Osteocyte (in vitro differentiated cells): ENCODE measurements around the gene TRIM66. TPM values are rescaled to one million over a fixed set of nuclear protein-coding genes. Genes with fewer than 3 reads are reported as not detected.

Source experiments
- DNase-seq: peaks from one replicate; pipeline ENCODE4 v3.0.0; 2021; ENCODE audit warnings: mixed read lengths; ENCODE audit not compliant: unreplicated experiment; ENCODE audit errors: extremely low spot score
- H3K27ac Mint-ChIP-seq: one replicate; pipeline ENCODE4 v1.8.0; 2021; ENCODE audit warnings: mild to moderate bottlenecking, mixed read lengths; ENCODE audit not compliant: unreplicated experiment
- H3K27me3 Mint-ChIP-seq: one replicate; pipeline ENCODE4 v1.8.0; 2021; ENCODE audit warnings: mixed read lengths; ENCODE audit not compliant: unreplicated experiment
- H3K36me3 Mint-ChIP-seq: one replicate; pipeline ENCODE4 v1.8.0; 2021; ENCODE audit warnings: mixed read lengths; ENCODE audit not compliant: unreplicated experiment
- H3K4me1 Mint-ChIP-seq: one replicate; pipeline ENCODE4 v1.8.0; 2021; ENCODE audit warnings: mixed read lengths; ENCODE audit not compliant: unreplicated experiment
- H3K4me3 Mint-ChIP-seq: one replicate; pipeline ENCODE4 v1.8.0; 2021; ENCODE audit warnings: mild to moderate bottlenecking, moderate library complexity, mixed read lengths; ENCODE audit not compliant: unreplicated experiment
- H3K9me3 Mint-ChIP-seq: one replicate; pipeline ENCODE4 v1.8.0; 2021; ENCODE audit warnings: mixed read lengths; ENCODE audit not compliant: unreplicated experiment
- CTCF ChIP-seq: fragments of 200-600 bp; sonication (generic); IDR thresholded peaks from 2 replicates; pipeline ENCODE4 v1.5.0; 2021; ENCODE audit warnings: antibody characterized with exemption, mild to moderate bottlenecking, moderate library complexity
- total RNA-seq: library from RNA; stranded (reverse); gene quantifications from 2 replicates; pipeline ENCODE4 v1.2.1, GENCODE V29; 2021

TRIM66 gene
- total RNA-seq, 1 donor from 2014 or later = 10.0 TPM

- Mint-ChIP-seq H3K9me3 (no peaks in the 10 kb centered on the region), H3K27me3 (no peaks in the 10 kb centered on the region), H3K4me3 (peak overlapping the region; percentile 10), H3K27ac (peak overlapping the region; percentile 47), H3K4me1 (peaks cover 63% of the 10 kb centered on the region), H3K36me3 (peaks cover 29% of the 10 kb centered on the region)
- no peak for TF ChIP-seq CTCF
- no peak for DNase-seq
These were observed 3.4 kb upstream of the TRIM66 start for GRCh38 chr11:8685820-8686219.

- DNase-seq = no peak
- H3K27me3 Mint-ChIP-seq = no peaks in the 10 kb centered on the region
- no peaks in the 10 kb centered on the region for H3K9me3 Mint-ChIP-seq
- no peak for TF ChIP-seq CTCF
- peak overlapping the region; percentile 47 for H3K27ac Mint-ChIP-seq
- peaks cover 67% of the 10 kb centered on the region for H3K4me1 Mint-ChIP-seq
- peaks cover 33% of the 10 kb centered on the region for H3K36me3 Mint-ChIP-seq
- peak overlapping the region; percentile 10 for H3K4me3 Mint-ChIP-seq
These were observed 2.8 kb upstream of the TRIM66 start for GRCh38 chr11:8685306-8685705.

GRCh38 chr11:8684600-8685290 lies 2.3 kb upstream of the TRIM66 start:
- Mint-ChIP-seq H3K27me3 (no peaks in the 10 kb centered on the region), H3K36me3 (peaks cover 37% of the 10 kb centered on the region), H3K4me3 (peak overlapping the region; percentile 88), H3K9me3 (no peaks in the 10 kb centered on the region), H3K4me1 (peaks cover 67% of the 10 kb centered on the region), H3K27ac (peak overlapping the region; percentile 97)
- no peak for TF ChIP-seq CTCF
- DNase-seq = no peak

- no peak for TF ChIP-seq CTCF
- DNase-seq = no peak
These were observed 796 bp upstream of the TRIM66 start for GRCh38 chr11:8683115-8683807.

GRCh38 chr11:8681837-8682302 lies 595 bp downstream of the TRIM66 start:
- no peak for DNase-seq
- Mint-ChIP-seq H3K9me3 (no peaks in the 10 kb centered on the region), H3K4me3 (peak overlapping the region; percentile 88), H3K27me3 (no peaks in the 10 kb centered on the region), H3K36me3 (peaks cover 33% of the 10 kb centered on the region), H3K4me1 (peaks cover 43% of the 10 kb centered on the region), H3K27ac (peak overlapping the region; percentile 97)
- no peak for TF ChIP-seq CTCF

More at GRCh38 chr11:8683115-8683807, 796 bp upstream of the TRIM66 start:
- H3K27me3 Mint-ChIP-seq = no peaks in the 10 kb centered on the region
- peak overlapping the region; percentile 97 for H3K27ac Mint-ChIP-seq
- H3K4me1 Mint-ChIP-seq = peaks cover 53% of the 10 kb centered on the region
- peak overlapping the region; percentile 88 for H3K4me3 Mint-ChIP-seq
- peaks cover 33% of the 10 kb centered on the region for H3K36me3 Mint-ChIP-seq
- no peaks in the 10 kb centered on the region for H3K9me3 Mint-ChIP-seq
